Activated naive CD4-positive, alpha-beta T cell treated with Interleukin-2 at 50 U/mL for 16 hours (primary cell): ENCODE measurements around the gene AHRR.
"Not testable (repeated sequence)": the region's sequence is repeated elsewhere in the genome, so short reads cannot be mapped to it uniquely, and the experiment has no call there.

Experiments
- DNase-seq: peaks from one replicate; pipeline ENCODE4 v3.0.0-alpha.2; 2020

The AHRR gene

DNA sequence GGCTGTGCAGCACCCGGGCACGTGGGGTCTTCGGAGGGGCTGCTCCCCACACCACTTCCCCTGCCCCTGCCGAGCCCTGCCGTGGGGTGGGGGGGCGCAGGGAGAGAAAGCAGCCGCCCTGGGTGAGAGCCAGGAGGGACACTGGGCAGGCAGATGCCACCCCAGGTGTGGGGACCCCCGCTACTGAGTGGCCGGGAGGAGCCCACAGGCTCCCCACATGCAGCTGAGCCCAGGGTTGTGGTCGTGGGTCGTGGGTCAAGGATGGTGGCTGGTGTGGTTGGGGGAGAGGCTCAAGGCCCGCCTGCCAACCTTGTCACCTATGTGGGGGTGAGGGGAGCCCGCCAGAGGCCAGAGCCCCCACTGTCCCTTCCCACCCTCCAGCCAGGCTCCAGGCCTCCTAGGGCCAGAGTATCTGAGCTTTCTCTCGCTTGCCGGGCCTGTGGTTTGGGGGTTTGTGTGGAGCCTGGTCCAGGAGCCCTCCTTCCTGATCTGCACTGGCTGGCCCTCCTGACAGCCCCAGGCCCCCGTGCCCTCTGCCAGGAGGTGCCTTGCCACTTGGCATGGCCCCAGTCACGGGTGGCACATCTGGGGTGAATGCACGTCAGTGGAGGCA is 157.0 kb downstream of the AHRR start:
- DNase-seq, result no peak

DNA sequence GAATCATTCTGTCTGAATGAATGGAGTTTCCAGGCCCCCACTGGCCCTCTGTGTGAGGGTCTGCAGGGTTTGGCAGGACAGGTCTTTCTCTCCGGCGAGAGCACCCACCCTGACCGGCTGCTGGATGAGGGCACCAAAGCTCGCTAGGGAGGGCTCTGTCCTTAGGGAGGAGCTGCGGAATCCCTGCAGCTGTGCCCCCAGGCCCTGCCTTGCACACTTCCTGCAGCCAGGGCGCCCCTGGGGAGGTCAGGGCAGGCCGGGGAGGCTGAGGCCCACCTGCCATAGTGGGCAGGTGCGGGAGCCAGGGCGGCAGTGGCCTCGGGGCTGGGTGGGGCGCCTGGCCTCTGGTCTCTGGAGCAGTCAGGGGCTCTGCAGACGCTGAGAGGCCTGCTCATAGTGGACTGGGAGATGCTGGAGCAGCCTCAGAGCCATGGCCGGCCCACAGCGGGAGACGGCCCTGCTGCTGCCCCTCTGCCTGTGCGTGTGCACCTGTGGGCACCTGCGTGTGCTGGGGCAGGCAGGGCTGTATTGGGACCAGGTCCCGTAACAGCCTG is 157.5 kb downstream of the AHRR start:
- no peak for DNase-seq

DNA sequence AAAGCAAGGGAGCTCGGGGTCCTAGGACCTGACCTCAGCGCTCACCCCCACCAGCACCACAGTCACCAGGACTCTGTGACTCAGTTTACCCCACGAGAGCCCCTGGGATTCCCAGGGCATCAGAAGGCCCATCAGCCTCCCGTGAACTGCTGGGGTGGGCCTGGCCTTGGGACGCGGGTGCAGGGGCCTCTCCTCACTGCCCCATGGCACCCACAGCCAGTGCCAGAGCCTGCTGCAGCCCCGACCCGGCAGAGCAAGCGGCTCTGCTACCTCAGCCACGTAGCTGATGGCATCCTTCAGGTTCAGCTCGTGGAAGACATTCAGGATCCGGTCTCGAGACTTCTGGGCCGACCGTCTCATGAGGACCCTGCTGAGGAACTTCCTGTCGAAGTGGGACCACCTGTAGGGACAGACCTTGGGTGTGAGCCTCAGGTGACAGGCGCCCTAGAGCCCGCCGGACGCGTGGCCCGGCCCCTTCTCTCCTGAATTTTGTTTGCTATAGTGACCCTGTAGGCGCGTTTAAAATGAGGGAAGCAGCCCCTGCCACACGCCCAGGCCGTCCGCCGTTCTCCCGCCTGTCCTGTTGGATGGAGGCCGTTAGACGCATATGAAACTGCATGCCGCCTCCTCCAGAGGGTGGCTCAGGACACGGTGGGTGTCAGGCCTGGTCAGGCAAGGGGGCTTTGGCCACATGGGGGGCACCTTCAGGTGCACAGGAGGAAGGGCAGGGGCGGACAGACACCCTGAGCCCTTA is 158.2 kb downstream of the AHRR start:
- no peak for DNase-seq

DNA sequence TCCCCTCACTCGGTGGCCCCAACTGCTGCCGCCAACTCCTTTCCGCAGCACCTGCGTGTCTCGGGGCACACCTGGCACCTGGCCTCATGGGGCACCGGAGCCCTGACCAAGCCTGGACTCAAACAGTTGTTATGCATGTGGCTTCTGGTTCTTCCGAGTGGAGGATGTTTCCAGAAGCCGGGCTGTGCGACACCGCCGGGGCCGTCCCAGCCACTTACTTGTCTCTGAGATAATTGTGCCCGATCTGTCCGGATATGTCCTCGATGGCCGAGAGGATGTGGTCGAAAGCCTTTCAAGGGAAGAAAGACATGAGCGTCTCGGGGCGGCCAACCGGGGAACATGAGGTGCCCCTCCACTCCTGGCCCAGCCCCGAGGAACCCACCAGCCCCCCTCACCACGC is 159.8 kb downstream of the AHRR start:
- DNase-seq, result no peak

DNA sequence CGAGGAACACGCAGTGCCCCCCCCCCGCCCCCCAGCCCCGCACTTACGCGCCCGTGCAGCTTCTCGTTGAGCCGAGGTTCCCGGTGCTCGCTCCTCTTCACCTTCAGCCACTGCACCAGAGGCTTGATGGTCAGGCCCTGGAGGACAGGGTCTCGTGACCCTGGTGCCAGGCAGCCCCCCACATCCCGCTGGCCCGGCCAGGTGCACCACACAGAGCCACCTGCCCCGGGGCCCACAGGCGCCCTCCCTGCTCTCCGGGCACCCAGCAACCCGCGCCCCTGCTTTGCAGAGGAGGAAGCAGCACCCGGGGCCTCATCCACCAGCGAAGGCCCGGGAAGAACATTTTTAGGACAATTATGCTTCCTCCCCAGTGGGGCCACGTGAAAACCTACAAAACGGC is 160.5 kb downstream of the AHRR start:
- DNase-seq, result no peak

DNA sequence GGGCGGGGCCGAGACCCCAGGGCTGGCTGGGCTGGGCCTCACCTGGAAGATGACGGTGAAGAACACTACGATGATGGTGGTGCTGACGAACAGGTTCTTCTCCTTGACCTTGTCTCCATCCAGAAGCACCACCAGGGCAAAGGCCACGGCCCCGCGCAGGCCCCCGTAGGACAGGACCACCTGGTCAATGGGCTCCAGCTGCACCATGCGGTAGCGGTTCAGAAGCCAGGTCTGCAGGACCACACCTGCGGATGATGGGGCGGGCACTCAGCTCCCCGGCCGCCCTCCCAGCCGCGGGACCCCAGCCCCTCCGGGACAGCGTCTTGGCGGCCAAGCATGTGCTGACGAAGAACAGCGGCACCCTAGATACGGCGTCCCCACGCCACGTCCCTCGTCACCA is 161.0 kb downstream of the AHRR start:
- DNase-seq, result no peak

DNA sequence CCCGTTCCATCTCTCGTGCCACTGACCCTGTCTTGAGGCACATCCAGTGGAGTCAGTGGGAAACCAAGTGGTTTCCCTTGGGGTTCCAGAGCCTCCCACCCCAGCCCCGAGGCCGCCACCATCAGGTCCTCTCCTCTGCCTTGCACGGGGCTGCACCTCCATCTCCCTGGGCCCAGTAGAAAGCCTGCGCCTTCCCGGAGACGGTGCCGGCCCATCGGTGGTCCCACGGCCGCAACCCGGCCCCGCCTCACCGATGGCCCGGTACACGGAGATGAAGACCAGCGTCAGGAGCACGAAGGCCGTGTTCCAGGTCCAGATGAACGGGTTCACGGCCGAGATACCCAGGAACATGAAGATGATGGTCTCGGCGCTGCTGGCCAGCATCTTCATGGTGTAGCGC is 161.5 kb downstream of the AHRR start:
- no peak for DNase-seq

DNA sequence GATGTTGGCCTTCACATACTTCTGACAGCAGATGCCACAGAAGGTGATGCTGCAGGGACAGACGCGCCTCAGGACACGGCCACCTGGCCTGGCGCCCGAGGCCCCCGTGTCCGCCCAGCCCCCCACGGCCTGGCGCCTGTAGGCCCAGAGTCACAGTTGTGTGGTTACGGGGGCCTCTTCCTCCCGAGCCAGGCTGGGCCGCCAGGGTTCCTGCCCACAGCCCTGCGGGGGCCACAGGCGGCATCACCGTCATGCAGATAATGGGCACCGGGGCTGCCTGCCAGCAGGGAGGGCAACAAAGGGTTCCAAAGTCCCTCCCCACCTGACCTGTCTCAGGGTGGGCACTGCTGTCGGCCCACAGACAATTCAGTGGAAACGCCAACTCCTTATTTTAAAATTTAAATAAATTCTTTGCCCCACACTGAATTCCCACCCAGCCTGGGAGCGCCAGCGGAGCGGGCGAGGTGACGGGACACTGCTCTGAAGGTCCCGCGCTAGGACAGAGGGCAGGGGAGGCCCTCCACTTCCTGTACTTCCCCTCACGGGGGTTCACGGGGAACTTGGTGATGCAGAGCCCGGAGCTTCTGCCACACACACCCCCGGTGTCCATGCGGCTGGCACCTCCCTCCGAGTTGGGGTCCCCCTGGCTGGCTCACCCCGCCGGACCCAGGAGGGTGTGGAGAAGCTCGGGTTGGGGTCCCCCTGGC is 162.1 kb downstream of the AHRR start:
- DNase-seq, result no peak

DNA sequence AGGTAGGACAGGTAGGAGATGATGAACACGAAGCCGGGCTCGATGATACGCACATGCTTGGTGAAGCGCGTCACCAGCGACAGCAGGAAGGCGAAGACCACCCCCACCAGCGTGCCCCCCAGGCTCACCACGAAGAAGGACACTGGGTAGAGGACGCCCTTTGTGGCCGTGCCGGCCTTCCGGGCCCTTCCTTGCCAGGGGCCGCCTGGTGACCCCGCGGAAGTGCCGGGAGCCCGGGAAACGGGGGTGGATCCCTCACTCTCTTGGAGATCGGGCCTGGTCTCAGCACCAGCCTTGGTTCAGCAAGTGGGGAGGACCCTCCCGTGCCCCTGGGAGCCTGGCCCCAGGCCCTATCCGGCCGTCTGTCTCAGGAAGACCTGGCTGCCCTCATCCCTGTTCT is 163.0 kb downstream of the AHRR start:
- DNase-seq, result no peak

DNA sequence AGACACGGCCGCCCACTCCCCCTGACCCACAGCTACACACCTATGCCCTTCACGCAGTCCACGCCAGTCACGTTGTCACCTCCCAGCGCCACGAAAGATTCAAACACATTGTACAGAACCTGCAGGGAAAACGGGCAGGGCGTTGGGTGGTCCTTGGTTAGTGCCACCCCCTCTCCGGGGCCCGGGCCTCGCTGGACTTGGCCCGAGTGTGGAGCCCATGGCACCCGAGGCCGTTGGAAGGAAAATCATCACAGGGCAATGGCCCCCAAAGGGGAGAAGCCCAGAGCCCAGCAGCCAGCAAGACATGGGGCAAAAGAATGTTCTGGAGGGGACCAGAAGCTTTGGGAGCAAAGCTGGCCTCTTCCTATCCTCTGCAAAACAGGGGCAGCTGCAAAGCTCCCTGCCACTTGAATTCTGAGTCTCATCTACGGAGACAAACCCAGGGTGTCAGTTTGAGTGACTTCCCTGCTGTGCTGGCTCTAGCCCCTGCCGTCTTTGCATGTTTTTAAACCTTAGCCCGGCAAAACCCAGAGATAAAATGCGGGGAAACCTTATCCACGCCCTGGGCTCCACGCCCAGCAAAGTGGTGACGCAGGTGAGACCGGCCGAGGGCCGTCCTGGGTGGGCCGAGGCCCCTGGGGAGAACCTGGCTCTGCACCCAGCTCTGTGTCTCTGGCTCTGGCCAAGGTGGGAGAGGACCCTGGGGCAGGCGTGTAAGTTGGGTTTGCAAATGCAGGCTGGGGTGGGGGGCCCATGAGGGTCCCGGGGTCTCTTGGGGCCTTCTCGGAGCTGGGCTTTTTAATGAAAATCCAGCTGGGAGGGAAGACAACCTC is 163.8 kb downstream of the AHRR start:
- no peak for DNase-seq

DNA sequence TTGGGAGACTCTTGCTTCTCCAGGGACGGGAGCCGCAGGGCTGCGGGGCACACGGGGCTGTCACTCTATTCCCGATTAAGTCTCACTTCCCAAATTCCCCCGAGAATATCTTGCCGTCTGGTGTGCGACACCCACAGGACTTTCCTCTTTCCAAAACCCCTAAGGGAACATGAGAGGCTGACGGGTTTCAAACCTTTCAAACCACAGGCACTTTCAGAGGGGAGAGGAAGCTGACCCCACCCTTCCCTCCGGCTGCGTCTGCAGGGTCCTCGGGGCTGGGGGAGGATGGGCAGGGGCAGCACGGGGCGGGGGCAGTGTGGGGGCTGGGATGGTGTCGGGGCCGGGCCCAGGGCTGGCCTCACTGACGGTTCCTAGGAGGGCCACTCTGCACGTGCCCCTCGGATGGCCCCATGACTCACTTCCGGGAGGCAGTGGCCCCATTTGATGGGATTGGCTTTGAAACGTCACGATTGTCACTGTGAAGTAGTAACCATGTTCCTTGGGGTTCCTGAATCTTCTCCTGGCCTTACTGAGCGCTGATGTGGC is 164.5 kb downstream of the AHRR start:
- DNase-seq, result no peak

DNA sequence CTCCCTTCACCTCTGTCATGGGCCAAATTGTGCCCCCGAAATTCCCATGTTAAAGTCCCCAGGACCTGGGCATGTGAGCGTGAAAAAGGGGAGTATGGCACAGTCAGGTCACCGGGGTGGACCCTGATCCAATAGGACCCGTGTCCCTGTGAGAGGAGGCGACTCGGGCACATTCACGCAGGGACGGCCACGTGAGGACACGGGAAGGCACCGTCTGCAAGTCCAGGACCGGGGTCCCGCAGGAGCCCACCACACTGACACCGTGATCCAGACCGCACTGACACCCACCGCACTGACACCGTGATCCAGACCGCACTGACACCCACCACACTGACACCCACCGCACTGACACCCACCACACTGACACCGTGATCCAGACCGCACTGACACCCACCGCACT is 165.1 kb downstream of the AHRR start:
- DNase-seq, result not testable (repeated sequence)
